ENCODE measurements around the gene TEDC2. TPM values are rescaled to one million over a fixed set of nuclear protein-coding genes. Genes with fewer than 3 reads are reported as not detected.
A peak's percentile ranks its signal among the peaks of the same experiment; 100 is the strongest.

Gene TEDC2
- total RNA-seq, 1 experiment from 2014 or later = 48.5 TPM

- H3K27me3 ChIP-seq (replicated peaks; ENCODE audit: insufficient read depth, low read depth, low read length, poor library complexity) = no peaks in the 10 kb centered on the region
Observed at GRCh38 chr16:2428051-2428783, 31.7 kb upstream of the TEDC2 start.

DNA sequence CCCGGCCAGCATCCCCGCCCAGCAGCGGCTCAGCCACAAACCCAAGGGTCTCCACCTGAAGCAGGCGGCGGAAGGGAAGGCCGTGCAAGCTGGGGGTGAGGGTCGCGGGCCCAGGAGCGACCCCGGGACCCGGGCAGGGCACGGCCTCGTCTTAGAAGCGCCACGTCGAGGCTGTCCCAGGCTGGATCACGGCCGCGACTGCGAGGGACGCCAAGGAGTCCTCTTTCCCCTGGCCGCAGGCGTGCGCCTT is 31.2 kb upstream of the TEDC2 start:
- Histone ChIP-seq H3K36me3 (ENCODE audit: insufficient read depth, low read length, poor library complexity, severe bottlenecking) (peaks cover 35% of the 10 kb centered on the region), H3K27ac (ENCODE audit: low read depth, low read length, poor library complexity, severe bottlenecking) (peak overlapping the region; percentile 96), H3K4me1 (ENCODE audit: insufficient read depth, low read length, poor library complexity, severe bottlenecking) (peaks cover 27% of the 10 kb centered on the region), H3K9me3 (ENCODE audit: low read depth, low read length, poor library complexity, severe bottlenecking) (no peaks in the 10 kb centered on the region), H3K4me3 (ENCODE audit: low read depth, low read length, poor library complexity, severe bottlenecking) (peak overlapping the region; percentile 100), H3K27me3 (replicated peaks; ENCODE audit: insufficient read depth, low read depth, low read length, poor library complexity) (no peaks in the 10 kb centered on the region)
- intact Hi-C loops (cut with micrococcal nuclease; ENCODE audit: unreplicated experiment) = loop anchor here (5.0 kb wide), 1 partner anchor 86 kb away; the partner anchor contains the start of gene ABCA3
- no peak for DNase-seq (ENCODE audit: low spot score)
- no TSS peak for BruUV-seq (replicated peaks)
- POLR2A ChIA-PET (ENCODE audit: low non-redundant PET) = interaction anchor here (0.6 kb wide), 1 partner anchor 15 kb away, joined by 10 read pairs; no protein-coding TSS in a partner anchor
- CTCF ChIA-PET = no interaction called here
- no peak for TF ChIP-seq EZH2 (IDR thresholded peaks at IDR 0.05; ENCODE audit: borderline replicate concordance, low read depth, low read length, poor library complexity, severe bottlenecking)
- TF ChIP-seq, protein P1, sequence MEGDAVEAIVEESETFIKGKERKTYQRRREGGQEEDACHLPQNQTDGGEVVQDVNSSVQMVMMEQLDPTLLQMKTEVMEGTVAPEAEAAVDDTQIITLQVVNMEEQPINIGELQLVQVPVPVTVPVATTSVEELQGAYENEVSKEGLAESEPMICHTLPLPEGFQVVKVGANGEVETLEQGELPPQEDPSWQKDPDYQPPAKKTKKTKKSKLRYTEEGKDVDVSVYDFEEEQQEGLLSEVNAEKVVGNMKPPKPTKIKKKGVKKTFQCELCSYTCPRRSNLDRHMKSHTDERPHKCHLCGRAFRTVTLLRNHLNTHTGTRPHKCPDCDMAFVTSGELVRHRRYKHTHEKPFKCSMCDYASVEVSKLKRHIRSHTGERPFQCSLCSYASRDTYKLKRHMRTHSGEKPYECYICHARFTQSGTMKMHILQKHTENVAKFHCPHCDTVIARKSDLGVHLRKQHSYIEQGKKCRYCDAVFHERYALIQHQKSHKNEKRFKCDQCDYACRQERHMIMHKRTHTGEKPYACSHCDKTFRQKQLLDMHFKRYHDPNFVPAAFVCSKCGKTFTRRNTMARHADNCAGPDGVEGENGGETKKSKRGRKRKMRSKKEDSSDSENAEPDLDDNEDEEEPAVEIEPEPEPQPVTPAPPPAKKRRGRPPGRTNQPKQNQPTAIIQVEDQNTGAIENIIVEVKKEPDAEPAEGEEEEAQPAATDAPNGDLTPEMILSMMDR (conservative IDR thresholded peaks at IDR 0.05; ENCODE audit: low read depth, low read length) = no peak

More at GRCh38 chr16:2428051-2428783, 31.7 kb upstream of the TEDC2 start:
- Histone ChIP-seq H3K9me3 (ENCODE audit: low read depth, low read length, poor library complexity, severe bottlenecking) (no peaks in the 10 kb centered on the region), H3K4me1 (ENCODE audit: insufficient read depth, low read length, poor library complexity, severe bottlenecking) (peaks cover 27% of the 10 kb centered on the region), H3K4me3 (ENCODE audit: low read depth, low read length, poor library complexity, severe bottlenecking) (peak overlapping the region; percentile 100), H3K36me3 (ENCODE audit: insufficient read depth, low read length, poor library complexity, severe bottlenecking) (peaks cover 30% of the 10 kb centered on the region), H3K27ac (ENCODE audit: low read depth, low read length, poor library complexity, severe bottlenecking) (peak overlapping the region; percentile 96)
- intact Hi-C loops (cut with micrococcal nuclease; ENCODE audit: unreplicated experiment) = loop anchor here (5.0 kb wide), 1 partner anchor 86 kb away; the partner anchor contains the start of gene ABCA3
- TSS peak; percentile 82 for BruUV-seq (replicated peaks)
- ChIA-PET CTCF (interaction anchor here (0.6 kb wide), 1 partner anchor 98 kb away, joined by 3 read pairs; no protein-coding TSS in a partner anchor), POLR2A (ENCODE audit: low non-redundant PET) (interaction anchor here (0.6 kb wide), 1 partner anchor 15 kb away, joined by 10 read pairs; no protein-coding TSS in a partner anchor)
- DNase-seq (ENCODE audit: low spot score) = no peak
- TF ChIP-seq EZH2 (IDR thresholded peaks at IDR 0.05; ENCODE audit: borderline replicate concordance, low read depth, low read length, poor library complexity, severe bottlenecking) = no peak
- TF ChIP-seq, protein P1 (conservative IDR thresholded peaks at IDR 0.05; ENCODE audit: low read depth, low read length) = no peak

GRCh38 chr16:2429034-2429770 is 30.7 kb upstream of the TEDC2 start, which contains the start of gene CCNF:
TSS of gene CCNF (plus strand) at chr16:2429447. CDS start at chr16:2429482, 35 bp downstream.
- Histone ChIP-seq H3K27me3 (replicated peaks; ENCODE audit: insufficient read depth, low read depth, low read length, poor library complexity) (no peaks in the 10 kb centered on the region), H3K4me1 (ENCODE audit: insufficient read depth, low read length, poor library complexity, severe bottlenecking) (peaks cover 27% of the 10 kb centered on the region), H3K36me3 (ENCODE audit: insufficient read depth, low read length, poor library complexity, severe bottlenecking) (peaks cover 40% of the 10 kb centered on the region), H3K9me3 (ENCODE audit: low read depth, low read length, poor library complexity, severe bottlenecking) (no peaks in the 10 kb centered on the region), H3K4me3 (ENCODE audit: low read depth, low read length, poor library complexity, severe bottlenecking) (peak within 1 kb of the TSS; percentile 100), H3K27ac (ENCODE audit: low read depth, low read length, poor library complexity, severe bottlenecking) (peak within 1 kb of the TSS; percentile 96)
- BruUV-seq (replicated peaks) = no TSS peak
- intact Hi-C loops (cut with micrococcal nuclease; ENCODE audit: unreplicated experiment) = loop anchor here (5.0 kb wide), 1 partner anchor 87 kb away; the partner anchor contains the start of gene ABCA3
- TF ChIP-seq, protein P1 (conservative IDR thresholded peaks at IDR 0.05; ENCODE audit: low read depth, low read length) = no peak
- TF ChIP-seq EZH2 (IDR thresholded peaks at IDR 0.05; ENCODE audit: borderline replicate concordance, low read depth, low read length, poor library complexity, severe bottlenecking) = no peak
- ChIA-PET POLR2A (ENCODE audit: low non-redundant PET) (interaction anchor here (0.6 kb wide), 1 partner anchor 16 kb away, joined by 10 read pairs; no protein-coding TSS in a partner anchor), CTCF (interaction anchor here (0.6 kb wide), 1 partner anchor 69 kb away, joined by 5 read pairs; no protein-coding TSS in a partner anchor)
- peak; percentile 98 for DNase-seq (ENCODE audit: low spot score)
